ENCODE measurements around the gene CPED1. TPM values are rescaled to one million over a fixed set of nuclear protein-coding genes. Genes with fewer than 3 reads are reported as not detected.

Gene CPED1
- total and polyA plus RNA-seq, 4 experiments from 2014 or later = 0.32 TPM; not detected in 3

DNA sequence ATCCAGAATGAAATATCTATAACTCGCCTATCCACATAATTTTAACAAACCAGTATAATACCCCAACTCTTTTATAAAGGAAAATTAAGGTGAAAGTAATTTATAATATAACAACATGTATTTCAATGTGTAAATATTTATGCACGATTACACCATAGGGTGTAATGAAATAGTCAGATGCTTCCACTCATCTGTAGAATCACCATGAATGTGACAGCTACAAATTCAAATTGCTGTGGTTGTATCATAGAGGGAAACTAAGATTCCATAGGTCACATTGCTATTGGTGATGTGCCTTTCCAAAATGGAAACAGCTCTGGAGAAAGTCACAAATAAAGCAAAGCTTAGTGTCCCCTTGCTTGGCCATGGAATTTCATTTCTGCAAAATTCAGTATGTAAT is 95.7 kb downstream of the CPED1 start:
- Histone ChIP-seq H3K27ac (ENCODE audit: low read depth, low read length) (no peak overlapping the region), H3K9me3 (ENCODE audit: control insufficient read depth in 1 of 2, low read length in 2 of 2) (no peaks in the 10 kb centered on the region), H3K4me1 (ENCODE audit: insufficient read depth, low read length) (no peaks in the 10 kb centered on the region), H3K27me3 (ENCODE audit: insufficient read depth, low read length) (no peaks in the 10 kb centered on the region), H3K36me3 (ENCODE audit: insufficient read depth, low read length) (no peaks in the 10 kb centered on the region), H3K4me3 (ENCODE audit: low read length in 2 of 2) (no peak overlapping the region)
- H3K27ac Mint-ChIP-seq = no peak overlapping the region
- H3K36me3 Mint-ChIP-seq = no peaks in the 10 kb centered on the region
- no peaks in the 10 kb centered on the region for H3K9me3 Mint-ChIP-seq
- H3K4me1 Mint-ChIP-seq = no peaks in the 10 kb centered on the region
- peaks cover 4 to 7% of the 10 kb centered on the region in 2 donors for H3K27me3 Mint-ChIP-seq
- POLR2A ChIA-PET (ENCODE audit: partially characterized antibody) = no interaction called here
- intact Hi-C loops (cut with micrococcal nuclease) = no loop called here
- DNase-seq = no peak
- H3K4me3 Mint-ChIP-seq = no peak overlapping the region
- CTCF ChIA-PET (ENCODE audit: partially characterized antibody) = interaction anchor here (1.1 to 5.8 kb wide), 3 partner anchors 96 to 278 kb away, joined by 3 to 101 read pairs (median 4); partner anchors contain the start of gene CPED1

DNA sequence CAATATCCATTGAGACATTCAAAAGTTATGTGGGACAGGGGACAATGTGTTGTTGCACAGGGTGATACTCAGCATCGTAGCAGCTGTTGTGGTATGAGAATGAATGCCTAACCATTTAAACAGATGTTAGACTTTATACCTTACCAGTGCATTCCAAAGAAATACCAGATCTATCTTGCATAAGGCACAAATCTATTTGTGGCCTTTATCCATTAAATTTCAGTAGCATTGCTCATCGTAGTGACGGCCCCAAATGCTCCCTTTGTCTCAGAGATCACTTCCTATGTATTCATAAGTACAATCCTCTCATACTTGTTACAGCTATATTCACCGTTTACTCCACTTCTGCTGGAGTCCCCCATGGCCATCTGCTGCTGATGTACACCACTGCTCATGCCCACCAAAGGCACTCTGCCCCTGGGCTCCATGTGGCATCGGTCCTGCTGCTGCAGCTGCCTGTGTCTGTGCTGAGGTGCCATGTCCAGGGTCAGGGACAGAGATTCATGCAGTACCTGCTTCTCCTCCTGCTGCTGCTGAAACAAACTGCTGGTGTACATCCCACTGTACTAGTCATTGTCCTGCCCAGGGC is 96.3 kb downstream of the CPED1 start:
- H3K9me3 Mint-ChIP-seq = no peaks in the 10 kb centered on the region
- H3K27me3 ChIP-seq (ENCODE audit: insufficient read depth, low read length) = no peaks in the 10 kb centered on the region
- H3K27ac Mint-ChIP-seq = no peak overlapping the region
- no peak overlapping the region for H3K4me3 ChIP-seq (ENCODE audit: low read length in 2 of 2)
- H3K4me1 Mint-ChIP-seq = no peaks in the 10 kb centered on the region
- H3K27ac ChIP-seq (ENCODE audit: low read depth, low read length) = no peak overlapping the region
- ChIA-PET POLR2A (ENCODE audit: partially characterized antibody) (no interaction called here), CTCF (ENCODE audit: partially characterized antibody) (interaction anchor here (1.1 to 5.8 kb wide), 3 partner anchors 96 to 278 kb away, joined by 3 to 101 read pairs (median 4); partner anchors contain the start of gene CPED1)
- intact Hi-C loops (cut with micrococcal nuclease) = no loop called here
- no peaks in the 10 kb centered on the region for H3K36me3 ChIP-seq (ENCODE audit: insufficient read depth, low read length)
- no peak overlapping the region for H3K4me3 Mint-ChIP-seq
- H3K36me3 Mint-ChIP-seq = no peaks in the 10 kb centered on the region
- no peak for DNase-seq
- H3K4me1 ChIP-seq (ENCODE audit: insufficient read depth, low read length) = no peaks in the 10 kb centered on the region
- no peaks in the 10 kb centered on the region for H3K9me3 ChIP-seq (ENCODE audit: control insufficient read depth in 1 of 2, low read length in 2 of 2)
- H3K27me3 Mint-ChIP-seq = peaks cover 2% of the 10 kb centered on the region in 2 donors

DNA sequence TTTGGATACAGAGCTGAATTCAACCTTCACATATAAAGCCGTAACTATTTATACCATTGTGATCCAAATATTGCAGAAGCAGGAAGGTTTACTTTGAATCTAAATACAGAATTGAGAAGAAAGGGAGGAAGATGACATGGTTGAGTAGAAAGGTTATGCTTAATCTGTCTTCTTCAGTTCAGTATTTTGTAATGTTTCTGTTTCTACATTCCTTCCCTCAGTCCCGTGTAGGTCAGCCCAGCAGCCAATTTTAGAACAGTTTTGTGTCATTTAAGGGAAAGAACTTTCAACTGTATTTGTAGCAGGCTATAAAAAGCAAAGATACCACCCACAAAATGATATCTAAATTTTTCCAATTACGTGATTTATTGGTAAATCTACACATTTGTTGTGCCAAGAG is 97.4 kb downstream of the CPED1 start:
- DNase-seq = no peak
- CTCF ChIA-PET (ENCODE audit: partially characterized antibody) = no interaction called here
- H3K4me3 ChIP-seq (ENCODE audit: low read length in 2 of 2) = no peak overlapping the region
- H3K4me1 Mint-ChIP-seq = no peaks in the 10 kb centered on the region
- POLR2A ChIA-PET (ENCODE audit: partially characterized antibody) = no interaction called here
- H3K27ac Mint-ChIP-seq = no peak overlapping the region
- no peaks in the 10 kb centered on the region for H3K4me1 ChIP-seq (ENCODE audit: insufficient read depth, low read length)
- no peak overlapping the region for H3K27ac ChIP-seq (ENCODE audit: low read depth, low read length)
- intact Hi-C loops (cut with micrococcal nuclease) = no loop called here
- H3K9me3 Mint-ChIP-seq = no peaks in the 10 kb centered on the region
- H3K9me3 ChIP-seq (ENCODE audit: control insufficient read depth in 1 of 2, low read length in 2 of 2) = no peaks in the 10 kb centered on the region
- H3K27me3 ChIP-seq (ENCODE audit: insufficient read depth, low read length) = no peaks in the 10 kb centered on the region
- H3K36me3 Mint-ChIP-seq = no peaks in the 10 kb centered on the region
- H3K4me3 Mint-ChIP-seq = no peak overlapping the region
- H3K27me3 Mint-ChIP-seq = peaks cover 2% of the 10 kb centered on the region in 2 donors
- H3K36me3 ChIP-seq (ENCODE audit: insufficient read depth, low read length) = no peaks in the 10 kb centered on the region

DNA sequence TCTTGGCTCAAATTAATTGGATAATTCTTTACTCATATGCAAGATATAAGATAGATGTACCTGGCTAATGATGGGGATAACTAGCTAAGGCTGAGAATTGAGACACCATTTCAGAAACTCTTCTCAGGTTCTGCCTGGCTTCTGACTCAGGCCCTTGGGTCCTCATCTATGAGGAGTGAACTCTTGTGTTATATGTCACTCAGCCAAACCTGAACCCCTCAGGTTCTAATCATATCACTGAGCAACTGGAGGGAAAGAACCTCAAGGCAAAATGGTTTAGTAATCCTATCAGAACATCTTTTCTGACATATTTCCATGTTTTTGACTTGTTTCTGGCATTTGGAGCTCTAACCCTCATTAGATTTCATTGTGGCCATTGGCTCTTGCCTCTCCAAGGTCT is 100.4 kb downstream of the CPED1 start:
- Mint-ChIP-seq H3K36me3 (no peaks in the 10 kb centered on the region), H3K9me3 (no peaks in the 10 kb centered on the region), H3K4me1 (no peaks in the 10 kb centered on the region), H3K27ac (no peak overlapping the region), H3K4me3 (no peak overlapping the region), H3K27me3 (peaks cover 0 to 2% of the 10 kb centered on the region in 2 donors)
- no peak for DNase-seq
- CTCF ChIA-PET (ENCODE audit: partially characterized antibody) = interaction anchor here (0.6 kb wide), 1 partner anchor 15 kb away, joined by 3 read pairs; no protein-coding TSS in a partner anchor
- Histone ChIP-seq H3K9me3 (ENCODE audit: control insufficient read depth in 1 of 2, low read length in 2 of 2) (no peaks in the 10 kb centered on the region), H3K4me3 (ENCODE audit: low read length in 2 of 2) (no peak overlapping the region), H3K4me1 (ENCODE audit: insufficient read depth, low read length) (no peaks in the 10 kb centered on the region), H3K27ac (ENCODE audit: low read depth, low read length) (no peak overlapping the region), H3K27me3 (ENCODE audit: insufficient read depth, low read length) (no peaks in the 10 kb centered on the region), H3K36me3 (ENCODE audit: insufficient read depth, low read length) (no peaks in the 10 kb centered on the region)
- intact Hi-C loops (cut with micrococcal nuclease) = no loop called here
- POLR2A ChIA-PET (ENCODE audit: partially characterized antibody) = no interaction called here

DNA sequence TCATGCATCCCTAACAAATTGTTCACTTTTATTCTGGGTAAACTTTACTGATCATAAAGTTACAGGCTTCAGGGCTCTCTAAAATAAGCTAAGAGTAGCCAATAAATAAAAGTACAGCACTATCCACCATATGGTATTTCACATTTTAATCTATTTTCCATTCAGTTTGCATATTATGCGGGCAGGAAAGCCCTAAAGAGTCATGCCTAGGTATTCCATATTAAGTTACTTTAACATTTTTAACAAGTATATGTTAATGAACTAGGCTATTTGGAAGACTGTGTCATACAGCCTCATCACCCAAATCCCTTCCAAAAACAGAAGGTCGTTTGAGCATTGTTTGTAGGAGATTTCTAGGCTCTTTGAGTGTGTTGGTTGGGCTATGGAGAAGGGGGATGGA is 106.3 kb downstream of the CPED1 start:
- H3K4me3 Mint-ChIP-seq = no peak overlapping the region
- peaks cover 0 to 2% of the 10 kb centered on the region in 2 donors for H3K27me3 Mint-ChIP-seq
- no peak overlapping the region for H3K27ac Mint-ChIP-seq
- no peaks in the 10 kb centered on the region for H3K36me3 Mint-ChIP-seq
- no peaks in the 10 kb centered on the region for H3K36me3 ChIP-seq (ENCODE audit: insufficient read depth, low read length)
- ChIA-PET CTCF (ENCODE audit: partially characterized antibody) (interaction anchor here (1.1 to 1.7 kb wide), 2 partner anchors 7 to 9 kb away, joined by 4 to 8 read pairs; no protein-coding TSS in a partner anchor), POLR2A (ENCODE audit: partially characterized antibody) (no interaction called here)
- DNase-seq = no peak
- H3K27me3 ChIP-seq (ENCODE audit: insufficient read depth, low read length) = no peaks in the 10 kb centered on the region
- no peak overlapping the region for H3K4me3 ChIP-seq (ENCODE audit: low read length in 2 of 2)
- no peaks in the 10 kb centered on the region for H3K9me3 Mint-ChIP-seq
- H3K4me1 Mint-ChIP-seq = no peaks in the 10 kb centered on the region
- H3K27ac ChIP-seq (ENCODE audit: low read depth, low read length) = no peak overlapping the region
- H3K9me3 ChIP-seq (ENCODE audit: control insufficient read depth in 1 of 2, low read length in 2 of 2) = no peaks in the 10 kb centered on the region
- no peaks in the 10 kb centered on the region for H3K4me1 ChIP-seq (ENCODE audit: insufficient read depth, low read length)
- intact Hi-C loops (cut with micrococcal nuclease) = no loop called here

DNA sequence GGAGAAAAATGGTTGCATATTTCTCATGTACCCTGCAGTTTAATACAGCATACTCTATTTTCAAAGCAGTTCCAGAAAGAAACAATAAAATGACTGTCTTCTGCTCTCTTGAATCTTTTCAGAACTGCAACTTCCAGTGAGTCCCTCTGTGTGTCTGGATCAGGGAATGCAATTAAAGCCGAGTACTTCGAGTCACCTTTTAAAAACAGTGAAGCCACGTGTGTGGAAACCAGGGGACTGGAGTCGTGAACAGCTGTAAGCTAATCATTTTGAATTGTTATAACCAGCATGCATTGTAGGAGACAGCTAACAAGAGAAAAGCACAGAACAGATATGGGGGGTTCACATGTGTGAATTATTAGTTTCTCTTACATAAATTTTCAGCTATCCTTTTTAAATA is 109.1 kb downstream of the CPED1 start:
- no peak for DNase-seq
- no peak overlapping the region for H3K27ac ChIP-seq (ENCODE audit: low read depth, low read length)
- H3K36me3 ChIP-seq (ENCODE audit: insufficient read depth, low read length) = no peaks in the 10 kb centered on the region
- H3K4me1 ChIP-seq (ENCODE audit: insufficient read depth, low read length) = no peaks in the 10 kb centered on the region
- H3K9me3 ChIP-seq (ENCODE audit: control insufficient read depth in 1 of 2, low read length in 2 of 2) = no peaks in the 10 kb centered on the region
- Mint-ChIP-seq H3K9me3 (no peaks in the 10 kb centered on the region), H3K36me3 (no peaks in the 10 kb centered on the region), H3K27ac (no peak overlapping the region), H3K4me3 (no peak overlapping the region), H3K27me3 (peaks cover 2 to 3% of the 10 kb centered on the region in 2 donors), H3K4me1 (no peaks in the 10 kb centered on the region)
- ChIA-PET CTCF (ENCODE audit: partially characterized antibody) (interaction anchor here (1.0 kb wide), 1 partner anchor 11 kb away, joined by 3 read pairs; no protein-coding TSS in a partner anchor), POLR2A (ENCODE audit: partially characterized antibody) (interaction anchor here (0.5 kb wide), 1 partner anchor 122 kb away, joined by 3 read pairs; no protein-coding TSS in a partner anchor)
- intact Hi-C loops (cut with micrococcal nuclease) = no loop called here
- no peak overlapping the region for H3K4me3 ChIP-seq (ENCODE audit: low read length in 2 of 2)
- no peaks in the 10 kb centered on the region for H3K27me3 ChIP-seq (ENCODE audit: insufficient read depth, low read length)

DNA sequence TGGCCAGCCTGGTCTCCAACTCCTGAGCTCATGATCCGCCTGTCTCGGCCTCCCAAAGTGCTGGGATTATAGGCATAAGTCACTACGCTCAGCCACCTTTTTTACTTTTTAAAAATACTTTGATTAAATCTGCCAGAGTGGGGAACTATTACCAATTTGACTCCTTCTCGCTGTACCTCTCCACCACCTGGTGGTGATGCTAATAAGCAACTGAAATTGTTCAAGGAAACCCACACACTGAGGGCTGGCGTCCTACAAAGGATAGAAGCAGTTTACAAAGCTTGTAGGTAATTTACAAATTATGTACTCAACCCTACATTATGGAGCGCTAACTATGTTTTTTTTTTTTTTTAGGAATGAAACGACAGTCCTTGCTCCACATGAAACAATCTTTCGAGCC is 111.1 kb downstream of the CPED1 start:
- no peaks in the 10 kb centered on the region for H3K27me3 ChIP-seq (ENCODE audit: insufficient read depth, low read length)
- Mint-ChIP-seq H3K27me3 (peaks cover 3% of the 10 kb centered on the region in 2 donors), H3K4me1 (no peaks in the 10 kb centered on the region), H3K27ac (no peak overlapping the region), H3K4me3 (no peak overlapping the region), H3K36me3 (no peaks in the 10 kb centered on the region), H3K9me3 (no peaks in the 10 kb centered on the region)
- no peak overlapping the region for H3K4me3 ChIP-seq (ENCODE audit: low read length in 2 of 2)
- no peaks in the 10 kb centered on the region for H3K4me1 ChIP-seq (ENCODE audit: insufficient read depth, low read length)
- ChIA-PET CTCF (ENCODE audit: partially characterized antibody) (interaction anchor here (0.9 to 2.2 kb wide), 4 partner anchors 9 to 314 kb away, joined by 3 to 10 read pairs (median 6); no protein-coding TSS in a partner anchor), POLR2A (ENCODE audit: partially characterized antibody) (no interaction called here)
- no peak for DNase-seq
- intact Hi-C loops (cut with micrococcal nuclease) = no loop called here
- no peaks in the 10 kb centered on the region for H3K36me3 ChIP-seq (ENCODE audit: insufficient read depth, low read length)
- H3K9me3 ChIP-seq (ENCODE audit: control insufficient read depth in 1 of 2, low read length in 2 of 2) = no peaks in the 10 kb centered on the region
- no peak overlapping the region for H3K27ac ChIP-seq (ENCODE audit: low read depth, low read length)
